ENCODE data around the gene PYDC1.
"Not testable (repeated sequence)": the region's sequence is repeated elsewhere in the genome, so short reads cannot be mapped to it uniquely, and the experiment has no call there.

The PYDC1 gene

GRCh38 chr16:31199430-31200041 is 17.4 kb downstream of the PYDC1 start:
- no peak overlapping the region for H3K27ac ChIP-seq
- no peak for TF ChIP-seq CTCF (IDR thresholded peaks at IDR 0.05; ENCODE audit: low read depth, low read length, missing control alignments)
- H3K36me3 ChIP-seq (replicated peaks) = peaks cover 32% of the 10 kb centered on the region
- DNase-seq = no peak
- in situ Hi-C loops (cut with HindIII; ENCODE audit: low pct_ligation_motif_present, low sequenced_read_pairs) = loop anchor here (25.0 kb wide), 1 partner anchor 263 kb away; the partner anchor contains the start of genes ARMC5 and TGFB1I1
- no peak overlapping the region for H3K4me3 ChIP-seq (ENCODE audit: low read depth, low read length)
- no peaks in the 10 kb centered on the region for H3K27me3 ChIP-seq (replicated peaks)

- Histone ChIP-seq H3K27ac (no peak overlapping the region), H3K27me3 (replicated peaks) (no peaks in the 10 kb centered on the region), H3K4me3 (ENCODE audit: low read depth, low read length) (no peak overlapping the region), H3K36me3 (replicated peaks) (peaks cover 43% of the 10 kb centered on the region)
- DNase-seq = no peak
- no peak for TF ChIP-seq CTCF (IDR thresholded peaks at IDR 0.05; ENCODE audit: low read depth, low read length, missing control alignments)
- in situ Hi-C loops (cut with HindIII; ENCODE audit: low pct_ligation_motif_present, low sequenced_read_pairs) = loop anchor here (25.0 kb wide), 1 partner anchor 264 kb away; the partner anchor contains the start of genes ARMC5 and TGFB1I1
Measured at GRCh38 chr16:31198207-31198882, 18.6 kb downstream of the PYDC1 start.

GRCh38 chr16:31196324-31197088 is 20.4 kb downstream of the PYDC1 start:
- Histone ChIP-seq H3K4me3 (ENCODE audit: low read depth, low read length) (no peak overlapping the region), H3K27me3 (replicated peaks) (no peaks in the 10 kb centered on the region), H3K36me3 (replicated peaks) (peaks cover 61% of the 10 kb centered on the region), H3K27ac (no peak overlapping the region)
- TF ChIP-seq CTCF (IDR thresholded peaks at IDR 0.05; ENCODE audit: low read depth, low read length, missing control alignments) = no peak
- no peak for DNase-seq
- in situ Hi-C loops (cut with HindIII; ENCODE audit: low pct_ligation_motif_present, low sequenced_read_pairs) = loop anchor here (25.0 kb wide), 1 partner anchor 266 kb away; the partner anchor contains the start of genes ARMC5 and TGFB1I1

GRCh38 chr16:31195861-31196260 is 21.1 kb downstream of the PYDC1 start:
- not testable (repeated sequence) for H3K4me3 ChIP-seq (ENCODE audit: low read depth, low read length); H3K27ac ChIP-seq; DNase-seq; H3K27me3 ChIP-seq (replicated peaks)
- in situ Hi-C loops (cut with HindIII; ENCODE audit: low pct_ligation_motif_present, low sequenced_read_pairs) = loop anchor here (25.0 kb wide), 1 partner anchor 266 kb away; the partner anchor contains the start of genes ARMC5 and TGFB1I1
- peaks cover 68% of the 10 kb centered on the region for H3K36me3 ChIP-seq (replicated peaks)

GRCh38 chr16:31194898-31195297 is 22.0 kb downstream of the PYDC1 start:
- Histone ChIP-seq H3K4me3 (ENCODE audit: low read depth, low read length) (no peak overlapping the region), H3K36me3 (replicated peaks) (peaks cover 77% of the 10 kb centered on the region), H3K27me3 (replicated peaks) (no peaks in the 10 kb centered on the region), H3K27ac (no peak overlapping the region)
- in situ Hi-C loops (cut with HindIII; ENCODE audit: low pct_ligation_motif_present, low sequenced_read_pairs) = loop anchor here (25.0 kb wide), 1 partner anchor 267 kb away; the partner anchor contains the start of genes ARMC5 and TGFB1I1
- DNase-seq = no peak
- TF ChIP-seq CTCF (IDR thresholded peaks at IDR 0.05; ENCODE audit: low read depth, low read length, missing control alignments) = no peak

GRCh38 chr16:31193874-31194273 is 23.1 kb downstream of the PYDC1 start:
- Histone ChIP-seq H3K27ac (no peak overlapping the region), H3K27me3 (replicated peaks) (no peaks in the 10 kb centered on the region), H3K36me3 (replicated peaks) (peaks cover 85% of the 10 kb centered on the region), H3K4me3 (ENCODE audit: low read depth, low read length) (no peak overlapping the region)
- TF ChIP-seq CTCF (IDR thresholded peaks at IDR 0.05; ENCODE audit: low read depth, low read length, missing control alignments) = no peak
- in situ Hi-C loops (cut with HindIII; ENCODE audit: low pct_ligation_motif_present, low sequenced_read_pairs) = loop anchor here (25.0 kb wide), 1 partner anchor 268 kb away; the partner anchor contains the start of genes ARMC5 and TGFB1I1
- no peak for DNase-seq

All from brain microvascular endothelial cell (primary cell).